ENCODE measurements around the gene KIAA1328.

DNA sequence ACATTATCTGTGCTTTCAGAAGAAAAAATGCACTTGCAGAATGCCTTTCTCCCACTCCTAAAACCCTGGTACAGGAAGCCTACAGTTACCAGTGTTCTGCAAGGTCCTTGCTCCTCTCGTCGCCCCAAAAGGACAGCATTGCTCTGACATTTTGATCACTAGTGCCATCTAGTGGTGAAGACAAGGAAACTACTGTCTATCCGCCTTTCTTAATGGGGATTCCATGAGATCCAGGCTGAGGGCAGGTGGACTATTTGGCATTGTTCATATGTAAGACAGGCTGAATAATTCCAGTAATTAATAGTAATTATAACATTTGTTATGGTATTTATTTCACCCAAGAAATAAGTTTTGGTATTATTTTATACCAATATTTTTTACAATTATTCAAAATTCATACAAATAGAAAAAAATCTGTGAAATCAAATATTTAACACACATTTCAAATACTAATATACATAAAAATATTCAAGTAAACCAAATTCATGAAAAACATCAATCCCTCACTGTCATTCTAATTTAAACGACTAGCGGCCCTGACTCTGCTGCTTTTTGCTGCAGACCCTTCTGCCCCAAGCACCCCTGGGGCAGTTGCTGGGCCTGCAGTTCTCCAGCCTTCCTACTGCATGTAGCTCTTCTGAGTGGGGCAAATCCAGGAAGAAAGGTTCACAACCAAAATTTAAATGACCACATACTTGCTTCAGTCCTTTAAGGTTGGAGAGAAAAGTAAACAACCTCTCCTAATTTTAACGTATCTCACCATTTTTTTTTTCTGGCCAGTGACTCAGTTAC, 19.1 kb upstream of the KIAA1328 start:
- TF ChIP-seq, protein P1, sequence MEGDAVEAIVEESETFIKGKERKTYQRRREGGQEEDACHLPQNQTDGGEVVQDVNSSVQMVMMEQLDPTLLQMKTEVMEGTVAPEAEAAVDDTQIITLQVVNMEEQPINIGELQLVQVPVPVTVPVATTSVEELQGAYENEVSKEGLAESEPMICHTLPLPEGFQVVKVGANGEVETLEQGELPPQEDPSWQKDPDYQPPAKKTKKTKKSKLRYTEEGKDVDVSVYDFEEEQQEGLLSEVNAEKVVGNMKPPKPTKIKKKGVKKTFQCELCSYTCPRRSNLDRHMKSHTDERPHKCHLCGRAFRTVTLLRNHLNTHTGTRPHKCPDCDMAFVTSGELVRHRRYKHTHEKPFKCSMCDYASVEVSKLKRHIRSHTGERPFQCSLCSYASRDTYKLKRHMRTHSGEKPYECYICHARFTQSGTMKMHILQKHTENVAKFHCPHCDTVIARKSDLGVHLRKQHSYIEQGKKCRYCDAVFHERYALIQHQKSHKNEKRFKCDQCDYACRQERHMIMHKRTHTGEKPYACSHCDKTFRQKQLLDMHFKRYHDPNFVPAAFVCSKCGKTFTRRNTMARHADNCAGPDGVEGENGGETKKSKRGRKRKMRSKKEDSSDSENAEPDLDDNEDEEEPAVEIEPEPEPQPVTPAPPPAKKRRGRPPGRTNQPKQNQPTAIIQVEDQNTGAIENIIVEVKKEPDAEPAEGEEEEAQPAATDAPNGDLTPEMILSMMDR (IDR thresholded peaks at IDR 0.05): peak in 5 of 7 experiments; percentile 38 to 80 (median 73)
- TF ChIP-seq EP300 (IDR thresholded peaks at IDR 0.05) (no peak), POLR2A (IDR thresholded peaks at IDR 0.05) (no peak), POLR2AphosphoS5 (IDR thresholded peaks at IDR 0.05) (peak in 1 of 3 donors; percentile 46)

Measured in stomach (tissue), 4 donors.